ENCODE measurements around the gene RASSF4. TPM values are rescaled to one million over a fixed set of nuclear protein-coding genes. Genes with fewer than 3 reads are reported as not detected.

Gene RASSF4
- total and polyA plus RNA-seq, 3 donors from 2014 or later: 28.2 to 68.1 (median 53.1) TPM

- intact Hi-C loops (cut with DNase I; ENCODE audit: low total_unique reads): no loop called here
- no peaks in the 10 kb centered on the region for H3K27me3 ChIP-seq
- WGBS, 2 donors: 68 to 75% methylated on average over 9 to 11 of the region's 11 CpGs
- TF ChIP-seq POLR2A (IDR thresholded peaks at IDR 0.05): no peak
- TF ChIP-seq CTCF (IDR thresholded peaks at IDR 0.05): no peak
- H3K4me3 ChIP-seq: no peak overlapping the region
- no peaks in the 10 kb centered on the region for H3K9me3 ChIP-seq
- peaks cover 63% of the 10 kb centered on the region for H3K4me1 ChIP-seq
- peak overlapping the region; percentile 81 to 88 for H3K27ac ChIP-seq
- peak; percentile 70 for DNase-seq
- no peaks in the 10 kb centered on the region for H3K36me3 ChIP-seq (ENCODE audit: low read depth, missing control alignments)
Observed at GRCh38 chr10:44981172-44982113, 21.8 kb downstream of the RASSF4 start.

- H3K9me3 ChIP-seq: no peaks in the 10 kb centered on the region
- peaks cover 67% of the 10 kb centered on the region for H3K4me1 ChIP-seq
- WGBS, 2 donors: 64 to 78% methylated on average over 8 to 9 of the region's 9 CpGs
- peak overlapping the region; percentile 81 to 88 for H3K27ac ChIP-seq
- no peaks in the 10 kb centered on the region for H3K36me3 ChIP-seq (ENCODE audit: low read depth, missing control alignments)
- intact Hi-C loops (cut with DNase I; ENCODE audit: low total_unique reads): no loop called here
- H3K4me3 ChIP-seq: no peak overlapping the region
- no peak for TF ChIP-seq POLR2A (IDR thresholded peaks at IDR 0.05)
- no peak for TF ChIP-seq CTCF (IDR thresholded peaks at IDR 0.05)
- H3K27me3 ChIP-seq: no peaks in the 10 kb centered on the region
- no peak for DNase-seq
Observed at GRCh38 chr10:44982114-44982460, 22.5 kb downstream of the RASSF4 start.

- H3K4me3 ChIP-seq: no peak overlapping the region
- no peak for DNase-seq
- H3K4me1 ChIP-seq: peaks cover 69% of the 10 kb centered on the region
- H3K27ac ChIP-seq: peak overlapping the region; percentile 81 to 88
- no peaks in the 10 kb centered on the region for H3K27me3 ChIP-seq
- TF ChIP-seq POLR2A (IDR thresholded peaks at IDR 0.05) (no peak), CTCF (IDR thresholded peaks at IDR 0.05) (no peak)
- H3K9me3 ChIP-seq: no peaks in the 10 kb centered on the region
- intact Hi-C loops (cut with DNase I; ENCODE audit: low total_unique reads): no loop called here
- 91 to 92% methylated on average over 5 to 9 of the region's 9 CpGs for WGBS, 2 donors
- H3K36me3 ChIP-seq (ENCODE audit: low read depth, missing control alignments): no peaks in the 10 kb centered on the region
Observed at GRCh38 chr10:44982496-44982895, 22.9 kb downstream of the RASSF4 start.

GRCh38 chr10:44983066-44983894 lies 23.7 kb downstream of the RASSF4 start:
- 96% methylated on average over 12 to 13 of the region's 13 CpGs for WGBS, 2 donors
- peaks cover 73% of the 10 kb centered on the region for H3K4me1 ChIP-seq
- H3K36me3 ChIP-seq (ENCODE audit: low read depth, missing control alignments): no peaks in the 10 kb centered on the region
- no peak overlapping the region for H3K4me3 ChIP-seq
- TF ChIP-seq CTCF (IDR thresholded peaks at IDR 0.05) (no peak), POLR2A (IDR thresholded peaks at IDR 0.05) (no peak)
- no peaks in the 10 kb centered on the region for H3K27me3 ChIP-seq
- DNase-seq: no peak
- no peaks in the 10 kb centered on the region for H3K9me3 ChIP-seq
- H3K27ac ChIP-seq: peak overlapping the region in 1 of 2 donors; percentile 81
- intact Hi-C loops (cut with DNase I; ENCODE audit: low total_unique reads): no loop called here
